AML-193 (cell line): ENCODE measurements around the gene EMC9.

Experiments used
- DNase-seq, 2 experiments: peaks; one replicate each; lab custom pipeline; 2025; lab: John Stamatoyannopoulos, UW

Gene EMC9

DNA sequence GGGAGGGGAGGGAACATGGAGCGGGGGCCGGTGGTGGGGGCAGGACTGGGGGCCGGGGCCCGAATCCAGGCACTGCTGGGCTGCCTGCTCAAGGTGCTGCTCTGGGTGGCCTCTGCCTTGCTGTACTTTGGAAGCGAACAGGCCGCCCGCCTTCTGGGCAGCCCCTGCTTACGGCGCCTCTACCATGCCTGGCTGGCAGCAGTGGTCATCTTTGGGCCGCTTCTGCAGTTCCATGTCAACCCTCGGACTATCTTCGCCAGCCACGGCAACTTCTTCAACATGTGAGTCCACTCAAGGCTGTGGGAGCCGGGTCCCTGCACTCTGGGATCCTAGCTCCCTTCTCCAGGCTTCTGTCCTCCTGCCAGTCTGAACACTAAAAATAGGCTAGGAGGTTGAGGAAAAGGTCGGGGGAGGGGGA lies 9.8 kb downstream of the EMC9 start:
- DNase-seq: no peak

DNA sequence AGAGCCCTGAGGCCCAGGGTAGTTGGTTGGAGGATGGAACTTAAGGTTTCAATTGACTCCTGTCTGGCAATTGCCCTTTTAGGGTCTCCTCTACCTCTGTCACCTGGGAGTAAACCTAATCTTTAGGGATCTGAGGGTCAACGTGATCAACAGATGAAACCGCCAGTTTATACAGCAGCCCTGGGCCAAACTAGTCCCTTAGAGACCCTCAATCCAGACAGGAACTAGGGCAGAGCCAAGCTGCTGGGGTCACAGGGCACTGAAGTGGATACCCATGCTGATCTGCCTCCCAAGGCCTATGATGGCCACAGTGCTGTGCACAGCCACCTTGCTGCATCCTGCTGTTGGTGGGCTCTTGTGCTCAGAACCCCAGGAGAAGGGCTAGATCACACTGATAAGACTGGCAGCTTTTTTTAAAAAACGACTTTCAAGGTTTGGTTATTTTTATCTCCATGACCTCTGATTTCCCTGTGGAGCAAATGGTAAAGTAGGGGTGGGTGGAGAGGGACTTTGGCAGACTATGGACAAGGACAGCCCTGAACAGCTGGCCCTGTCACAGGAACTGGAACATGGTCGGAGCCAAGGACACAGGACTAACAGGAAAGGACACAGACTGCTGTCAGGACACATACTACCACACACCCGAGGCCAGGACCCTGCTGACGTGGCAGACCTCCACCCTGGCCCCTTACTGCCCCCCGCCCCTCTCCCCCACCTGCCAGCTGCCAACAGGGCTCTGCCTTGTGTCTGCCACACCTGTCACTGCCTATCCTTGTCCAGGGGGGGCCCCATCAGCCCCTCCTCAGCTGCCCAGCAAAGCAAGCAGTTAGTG lies 10.5 kb downstream of the EMC9 start:
- no peak for DNase-seq

DNA sequence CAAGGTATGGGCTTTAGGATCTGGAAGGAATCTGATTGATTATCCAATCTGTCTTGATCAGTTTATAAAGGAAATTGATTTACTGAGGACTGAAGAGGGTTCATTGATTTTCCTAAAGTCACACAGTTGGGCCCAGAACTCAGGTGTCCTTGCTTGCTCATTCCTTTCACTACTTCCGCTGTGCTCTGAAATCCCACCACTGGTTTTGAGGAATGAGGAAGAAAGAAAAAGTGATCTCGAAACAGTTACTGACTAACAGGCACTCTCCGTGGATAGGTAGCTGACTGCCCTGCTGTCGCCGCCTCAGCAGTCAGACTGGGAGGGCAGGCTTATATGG lies 11.0 kb downstream of the EMC9 start, which contains the start of gene FITM1:
TSS of gene FITM1 (plus strand) at position 280 of the 337 bp plus-strand sequence. CDS start 905 bp downstream, outside the sequence.
- no peak for DNase-seq

DNA sequence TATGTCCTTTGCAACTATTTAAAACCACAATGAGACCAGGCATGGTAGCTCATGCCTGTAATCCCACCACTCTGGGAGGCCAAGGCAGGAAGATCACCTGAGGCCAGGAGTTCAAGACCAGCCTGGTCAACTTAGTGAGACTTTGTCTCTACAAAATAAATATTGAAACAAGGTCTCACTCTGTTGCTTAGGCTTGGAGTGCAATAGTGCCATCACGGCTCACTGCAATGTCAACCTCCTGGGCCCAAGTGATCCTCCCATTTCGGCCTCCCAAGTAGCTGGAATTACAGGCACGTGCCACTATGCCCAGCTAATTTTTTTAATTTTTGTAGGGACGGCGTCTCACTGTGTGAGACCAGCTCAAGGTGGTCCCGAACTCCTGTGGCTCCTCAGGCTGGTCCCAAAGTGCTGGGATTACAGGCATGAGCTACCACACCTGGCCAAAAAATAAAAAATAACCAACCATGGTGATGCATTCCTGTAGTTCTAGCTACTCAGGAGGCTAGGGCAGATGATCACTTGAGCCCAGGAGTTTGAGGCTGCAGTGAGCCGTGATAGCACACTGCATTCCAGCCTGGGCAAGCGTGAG lies 11.9 kb downstream of the EMC9 start:
- no peak for DNase-seq

DNA sequence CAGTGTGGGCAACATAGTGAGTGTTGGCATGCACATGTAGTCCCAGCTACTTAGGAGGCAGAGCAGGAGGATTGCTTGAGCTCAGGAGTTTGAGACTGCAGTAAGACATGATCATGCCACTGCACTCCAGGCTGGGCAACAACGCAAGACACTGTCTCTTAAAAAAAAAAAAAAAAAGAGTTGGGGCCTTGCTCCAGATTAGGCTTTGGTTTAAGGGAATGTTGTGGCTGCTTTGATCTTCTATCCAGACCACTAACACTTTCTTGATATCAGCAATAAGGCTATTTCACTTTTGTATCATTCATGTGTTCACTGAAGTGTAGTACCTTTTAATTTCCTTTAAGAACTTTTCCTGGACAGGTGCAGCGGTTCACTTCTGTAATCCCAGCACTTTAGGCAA lies 13.7 kb downstream of the EMC9 start:
- DNase-seq: no peak

DNA sequence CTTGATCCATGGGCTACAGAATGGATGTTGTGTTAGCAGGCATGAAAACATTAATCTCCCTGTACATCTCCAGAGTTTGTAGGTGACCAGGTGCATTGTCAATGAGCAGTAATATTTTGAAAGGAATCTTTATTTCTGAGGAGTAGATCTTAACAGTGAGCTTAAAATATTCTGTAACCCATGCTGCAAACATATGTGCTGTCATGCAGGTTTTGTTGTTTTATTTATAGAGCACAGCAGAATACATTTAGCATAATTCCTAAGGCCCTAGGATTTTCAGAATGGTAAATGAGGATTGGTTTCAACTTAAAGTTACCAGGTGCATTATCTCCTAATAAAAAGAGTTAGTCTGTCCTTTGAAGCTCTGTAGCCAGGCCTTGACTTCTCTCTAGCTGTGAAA lies 14.5 kb downstream of the EMC9 start:
- DNase-seq: no peak

DNA sequence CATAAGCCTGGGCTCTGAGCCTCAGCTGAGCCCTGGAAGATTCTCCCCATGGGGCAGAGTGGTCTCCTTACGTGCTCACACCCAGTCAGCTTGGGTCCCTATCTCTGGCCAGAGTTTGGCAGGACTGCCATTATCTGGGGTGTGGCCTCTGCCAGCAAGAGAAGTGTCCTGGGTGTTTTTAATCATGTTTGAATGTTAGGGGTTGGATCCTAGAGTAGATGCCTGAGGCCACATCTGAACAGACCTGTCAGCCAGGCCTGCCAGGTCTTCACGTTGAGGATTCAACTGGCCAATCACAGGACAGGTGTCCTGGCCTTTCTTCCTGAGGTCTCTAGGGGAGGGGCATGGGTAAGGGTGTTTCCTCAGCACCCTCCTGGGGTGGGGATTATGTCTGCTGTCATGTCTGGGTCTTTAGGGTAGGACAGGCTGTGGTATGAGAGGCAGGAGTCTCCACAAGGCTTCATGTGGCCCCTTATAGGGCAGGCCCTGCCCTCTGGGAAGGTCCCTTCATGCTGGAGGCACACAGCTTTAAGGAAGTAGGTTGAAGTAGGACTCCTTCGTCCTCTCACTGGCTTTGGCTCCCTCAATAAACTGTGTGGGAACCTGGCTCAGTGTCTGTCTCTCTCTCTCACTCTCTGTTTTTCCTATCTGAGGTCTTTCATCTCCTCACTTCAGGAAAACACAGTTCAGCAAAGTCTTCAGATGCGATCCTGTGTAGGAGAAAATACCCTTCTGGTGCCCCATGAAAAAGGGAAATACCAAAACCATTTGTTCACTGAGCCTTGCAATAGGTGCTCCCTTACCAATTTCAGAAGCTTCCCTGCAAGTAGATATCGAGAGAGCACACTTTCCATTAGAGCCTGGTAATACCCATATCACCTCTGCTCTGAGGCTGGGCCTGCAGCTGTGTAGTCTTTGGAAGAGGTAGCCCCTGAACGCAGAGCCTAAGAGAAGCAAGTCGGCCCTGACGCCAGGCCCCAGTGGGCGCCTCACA lies 17.7 kb downstream of the EMC9 start:
- no peak for DNase-seq

DNA sequence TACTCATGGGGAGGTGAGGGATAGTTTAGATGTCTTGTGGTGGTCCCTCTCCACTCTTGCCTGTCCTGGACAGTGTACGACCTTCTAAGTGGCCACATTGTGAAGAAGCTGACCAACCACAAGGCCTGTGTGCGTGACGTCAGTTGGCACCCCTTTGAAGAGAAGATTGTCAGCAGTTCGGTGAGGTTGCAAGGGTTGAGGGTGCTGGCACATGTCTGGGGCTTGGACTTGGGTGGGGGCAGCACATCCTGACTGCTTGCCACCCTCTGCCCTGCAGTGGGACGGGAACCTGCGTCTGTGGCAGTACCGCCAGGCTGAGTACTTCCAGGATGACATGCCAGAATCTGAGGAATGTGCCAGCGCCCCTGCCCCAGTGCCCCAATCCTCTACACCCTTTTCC lies 18.5 kb downstream of the EMC9 start:
- DNase-seq: no peak

DNA sequence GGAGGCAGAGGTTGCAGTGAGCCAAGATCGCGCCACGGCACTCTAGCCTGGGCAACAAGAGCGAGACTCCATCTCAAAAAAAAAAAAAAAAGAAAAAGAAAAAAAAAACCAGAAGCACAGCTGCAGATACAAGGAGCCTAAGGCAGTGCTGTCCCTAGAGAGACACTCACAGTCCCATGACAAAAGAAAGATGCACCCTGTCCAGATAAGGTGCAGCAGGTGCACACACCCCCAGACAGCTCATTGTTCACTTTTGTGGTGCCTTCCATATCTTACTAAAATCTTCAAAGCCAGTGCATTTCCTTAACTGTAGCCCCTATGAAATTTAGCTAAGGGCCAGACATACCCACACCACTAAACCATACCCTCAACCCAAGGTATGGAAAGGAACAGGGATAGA lies 19.0 kb downstream of the EMC9 start:
- DNase-seq: no peak

DNA sequence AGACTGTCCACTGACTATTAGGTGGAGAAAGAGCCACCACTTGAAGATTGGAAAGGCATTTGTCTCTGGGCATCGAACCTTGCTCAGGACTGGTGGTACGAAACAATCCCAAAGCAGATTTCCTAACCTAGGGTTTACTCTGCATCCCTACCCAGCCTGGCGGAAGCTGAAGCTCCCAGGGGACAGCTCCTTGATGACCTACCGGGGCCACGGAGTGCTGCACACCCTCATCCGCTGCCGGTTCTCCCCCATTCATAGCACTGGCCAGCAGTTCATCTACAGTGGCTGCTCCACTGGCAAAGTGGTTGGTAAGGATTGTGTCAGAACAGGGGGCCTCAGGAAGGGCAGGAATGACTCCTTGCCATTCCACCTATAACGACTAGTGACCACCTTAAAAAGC lies 20.2 kb downstream of the EMC9 start:
- DNase-seq: no peak

DNA sequence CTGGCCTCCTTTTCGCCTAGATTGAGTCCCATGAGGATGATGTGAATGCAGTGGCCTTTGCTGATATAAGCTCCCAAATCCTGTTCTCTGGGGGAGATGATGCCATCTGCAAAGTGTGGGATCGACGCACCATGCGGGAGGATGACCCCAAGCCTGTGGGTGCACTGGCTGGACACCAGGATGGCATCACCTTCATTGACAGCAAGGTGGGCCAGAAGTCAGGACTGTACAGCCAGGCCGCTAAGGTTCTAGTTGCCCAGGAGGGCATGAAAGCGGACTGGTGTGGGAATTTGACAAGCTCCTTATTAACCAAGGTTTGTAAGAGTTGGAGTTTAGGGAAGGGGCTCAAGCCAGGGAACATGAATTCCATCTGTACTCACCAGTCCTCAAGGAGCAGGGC lies 21.7 kb downstream of the EMC9 start:
- no peak for DNase-seq

DNA sequence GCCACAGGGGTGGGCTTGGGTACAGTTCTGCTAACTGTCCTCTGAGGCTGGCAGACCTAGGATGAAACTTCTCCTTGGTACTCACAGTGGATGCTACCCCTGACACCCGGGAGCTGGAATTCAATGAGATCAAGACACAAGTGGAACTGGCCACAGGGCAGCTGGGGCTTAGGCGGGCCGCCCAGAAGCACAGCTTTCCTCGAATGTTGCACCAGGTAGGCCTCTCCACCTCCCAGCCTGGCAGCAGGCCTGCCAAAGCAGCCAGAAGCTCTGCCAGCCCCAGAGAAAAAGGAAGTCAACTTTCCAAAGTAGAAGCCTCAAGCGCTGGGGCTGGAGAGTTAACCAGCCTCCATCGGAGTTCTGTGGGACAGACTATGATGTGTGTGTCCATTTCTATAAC lies 24.2 kb downstream of the EMC9 start:
- DNase-seq: no peak

DNA sequence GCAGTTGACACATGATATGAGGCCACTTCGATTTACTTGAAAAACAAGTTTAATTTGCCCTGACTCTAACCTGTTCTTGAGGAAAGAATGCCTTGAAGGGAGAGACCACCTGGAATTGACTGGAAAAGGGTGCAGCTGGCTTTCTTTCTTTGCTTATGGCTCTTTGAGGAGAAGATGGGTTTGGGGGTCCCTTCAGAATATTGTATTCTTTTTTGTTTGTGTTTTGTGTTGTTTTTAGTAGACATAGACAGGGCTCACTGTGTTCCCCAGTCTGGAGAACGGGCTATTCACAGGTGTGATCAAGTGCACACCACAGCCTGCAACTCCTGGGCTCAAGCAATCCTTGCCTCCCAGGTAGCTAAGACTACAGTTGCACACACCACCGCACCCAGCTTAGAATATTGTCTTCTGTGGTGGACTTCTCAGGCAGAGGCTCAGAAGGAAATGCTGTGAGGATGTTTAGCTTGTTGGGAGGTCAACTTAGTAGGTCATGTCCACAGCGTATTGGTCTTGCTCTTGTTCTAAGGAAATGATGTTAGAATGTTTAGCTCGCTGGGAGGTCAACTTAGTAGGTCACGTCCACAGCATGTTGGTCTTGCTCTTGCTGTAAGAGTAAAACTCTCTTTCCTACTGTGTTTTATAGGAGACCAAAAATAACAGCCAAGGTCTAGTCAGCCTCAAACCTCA lies 25.1 kb downstream of the EMC9 start:
- no peak for DNase-seq

DNA sequence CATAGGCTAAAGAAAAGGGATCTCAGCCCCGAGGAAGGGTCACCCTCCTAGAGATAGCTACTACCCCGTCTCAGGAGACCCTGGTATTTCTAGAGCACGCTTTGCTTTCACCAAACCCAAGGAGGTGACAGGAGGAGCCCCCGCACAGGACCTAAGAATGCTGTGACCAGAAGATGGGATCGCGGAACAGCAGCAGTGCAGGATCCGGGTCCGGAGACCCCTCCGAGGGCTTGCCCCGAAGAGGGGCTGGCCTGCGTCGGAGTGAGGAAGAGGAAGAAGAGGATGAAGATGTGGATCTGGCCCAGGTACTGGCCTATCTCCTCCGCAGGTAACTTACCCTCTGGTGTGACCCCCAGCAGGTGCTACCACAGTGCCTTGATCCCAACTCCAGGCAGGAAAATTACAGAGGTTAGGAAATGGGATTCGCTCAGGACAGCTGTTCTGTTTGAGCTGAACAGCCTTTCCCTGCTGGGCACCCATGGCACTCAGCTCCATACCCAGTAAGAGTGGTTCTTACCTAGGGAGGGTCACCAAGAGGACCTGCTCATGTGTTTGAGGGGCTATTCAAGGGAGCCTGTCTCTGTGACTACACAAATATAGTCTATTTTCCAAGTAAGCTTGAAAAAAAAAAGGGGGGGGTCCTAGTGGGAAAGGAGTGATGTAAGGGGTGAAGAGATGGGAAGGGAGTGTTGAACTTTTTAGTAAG lies 25.8 kb downstream of the EMC9 start:
- DNase-seq: no peak

DNA sequence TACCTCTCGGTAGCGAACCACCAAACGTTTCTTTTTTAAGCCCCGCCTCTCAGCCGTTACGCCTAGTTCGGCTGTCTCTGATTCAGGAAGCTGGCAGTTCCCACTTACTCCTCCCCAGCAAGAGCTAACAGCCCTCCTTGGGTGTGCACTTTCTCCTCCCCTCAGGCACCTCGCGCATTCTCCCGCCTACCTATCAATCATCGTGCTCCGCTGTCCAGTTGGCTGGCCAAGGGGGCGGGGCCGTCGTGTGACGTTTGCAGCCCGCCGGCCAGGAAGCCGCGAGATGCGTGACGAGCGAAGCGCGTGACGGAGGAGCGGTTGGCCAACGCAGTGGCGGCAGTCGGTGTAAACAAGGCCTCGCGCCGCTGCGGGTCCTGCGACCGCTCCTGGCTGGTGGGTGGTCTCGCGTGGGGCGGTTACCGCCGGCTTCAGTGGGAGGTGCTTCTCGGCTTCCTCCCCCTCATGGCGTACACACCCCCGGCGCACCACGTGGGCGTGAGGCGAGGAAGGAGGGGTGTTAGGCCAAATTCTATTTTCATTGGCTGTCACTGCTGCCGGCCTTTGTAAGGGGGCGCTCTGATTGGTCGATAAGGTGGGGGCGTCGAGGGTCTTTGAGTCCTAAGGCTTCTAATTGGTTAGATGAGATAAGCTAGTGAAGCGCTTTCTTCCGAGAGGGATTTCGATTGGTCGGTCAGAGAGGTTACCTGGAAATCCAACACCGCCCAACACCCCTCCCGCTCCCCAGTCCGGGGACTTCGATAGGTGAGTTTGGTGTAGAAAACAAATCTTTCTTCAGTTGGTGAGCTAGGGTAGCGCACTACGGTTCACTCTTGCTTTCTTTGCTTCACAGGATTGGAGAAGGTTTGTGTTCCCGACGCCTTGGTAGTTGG lies 26.6 kb downstream of the EMC9 start, which contains the start of the genes DCAF11 and NRL:
TSS of gene DCAF11 (plus strand) at position 246 of the 890 bp plus-strand sequence. CDS start 818 bp downstream, outside the sequence.
TSS of gene NRL (minus strand) at position 418 of the 890 bp plus-strand sequence. CDS start 32,101 bp downstream, outside the sequence.
- peak; percentile 100 for DNase-seq

DNA sequence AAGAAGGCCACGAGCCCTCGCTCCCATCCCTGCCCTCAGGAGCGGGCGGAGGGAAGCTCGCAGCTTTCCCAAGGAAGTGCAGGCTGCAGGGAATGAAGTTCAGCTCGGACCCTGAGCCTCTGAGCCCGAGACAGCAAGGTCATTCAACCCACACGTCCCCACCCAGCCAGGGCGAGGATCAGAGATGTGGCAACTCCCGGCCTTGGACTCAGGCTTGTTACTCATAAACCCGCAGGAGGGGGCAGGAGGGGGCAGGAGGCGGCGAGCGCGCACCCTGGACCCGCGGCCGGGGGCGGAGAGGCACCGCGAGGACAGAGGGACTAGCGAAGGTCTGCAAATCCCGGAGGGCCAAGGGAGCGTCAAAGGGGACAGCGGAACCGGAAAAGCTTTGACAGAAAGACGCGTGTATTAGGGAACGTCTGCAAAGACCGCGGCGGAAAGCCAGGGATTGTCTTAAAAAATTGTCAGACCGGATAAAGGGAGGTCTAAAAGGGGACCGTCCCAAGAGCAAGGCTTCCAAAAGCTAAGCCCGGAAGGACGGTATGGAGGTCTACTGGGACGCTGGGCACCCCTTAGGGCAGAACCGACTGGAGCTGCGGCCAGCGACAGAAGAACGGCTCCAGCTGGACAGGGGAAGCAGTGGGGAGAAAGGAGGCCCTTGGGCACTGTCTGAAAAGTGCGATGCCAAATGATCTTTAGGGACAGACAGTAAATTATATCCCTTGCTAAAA lies 27.4 kb downstream of the EMC9 start:
- DNase-seq: peak; percentile 88 to 94

DNA sequence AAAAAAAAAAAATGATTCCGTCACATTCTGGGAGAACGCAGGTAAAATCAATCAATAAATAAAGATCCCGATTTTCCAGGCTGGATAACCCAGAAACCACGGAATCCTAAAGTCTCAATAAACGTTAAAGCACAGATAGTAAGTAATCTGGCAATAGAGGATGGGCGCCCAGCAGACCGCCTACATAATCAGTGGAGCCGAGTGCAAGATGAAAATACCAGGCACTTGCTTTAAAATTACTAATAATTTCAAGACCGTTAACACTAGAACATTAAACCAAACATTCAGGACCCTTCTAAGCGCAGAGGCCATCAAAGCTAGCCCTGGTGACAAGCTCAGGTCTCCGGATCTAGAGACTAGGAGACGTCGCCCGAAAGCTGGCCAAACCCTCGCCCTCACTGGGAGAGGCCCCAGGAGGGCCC lies 28.0 kb downstream of the EMC9 start:
- peak in 1 of 2 experiments; percentile 34 for DNase-seq

DNA sequence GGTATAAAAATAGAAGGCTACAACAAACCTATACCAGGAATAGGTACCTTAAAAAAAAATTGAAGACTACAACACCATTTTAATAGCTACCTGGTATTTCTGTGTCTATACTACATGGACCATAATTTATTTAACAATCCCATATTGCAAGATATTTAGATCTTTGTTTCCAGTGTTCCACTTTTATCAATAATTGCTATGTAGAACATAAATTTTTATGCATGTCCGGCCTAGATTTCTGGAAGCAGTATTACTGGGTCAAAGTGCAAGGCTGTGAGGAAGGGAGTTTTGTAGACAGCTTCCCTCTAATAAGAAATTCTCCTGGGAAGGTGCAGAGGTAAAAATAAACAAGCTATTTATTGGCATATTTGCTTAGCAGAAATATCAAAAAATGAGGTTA lies 30.9 kb downstream of the EMC9 start:
- DNase-seq: no peak

DNA sequence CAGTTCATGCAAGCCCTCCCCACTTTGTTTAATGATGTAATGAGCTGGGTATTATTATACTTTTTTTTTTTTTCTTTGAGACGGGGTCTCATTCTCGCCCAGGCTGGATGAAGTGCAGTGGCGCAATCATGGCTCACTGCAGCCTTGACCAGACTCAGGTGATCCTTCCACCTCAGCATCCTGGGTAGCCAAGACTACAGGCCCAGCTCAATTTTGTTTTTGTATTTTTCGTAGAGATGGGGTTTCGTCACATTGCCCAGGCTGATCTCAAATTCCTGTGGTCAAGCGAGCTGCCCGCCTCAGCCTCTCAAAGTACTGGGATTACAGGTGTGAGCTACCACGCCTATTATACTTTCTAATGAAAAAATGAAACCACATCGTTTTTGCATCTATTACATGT lies 31.3 kb downstream of the EMC9 start:
- DNase-seq: no peak
